Posterior cingulate gyrus (tissue), 11 donors: ENCODE data around the gene DONSON.

ENCODE experiments used
- DNase-seq, 10 donors: peaks; one replicate each; pipeline versions ENCODE4 v3.0.0 to v3.0.0-alpha.2; 2020 to 2021; ENCODE audit warnings: mixed read lengths in 3 of 10
- intact Hi-C: fragments of 100-400 bp; cut with DNase I; formaldehyde crosslinking; loops from one replicate; pipeline ENCODE4 v1.15.1; 2023

Gene DONSON

DNA sequence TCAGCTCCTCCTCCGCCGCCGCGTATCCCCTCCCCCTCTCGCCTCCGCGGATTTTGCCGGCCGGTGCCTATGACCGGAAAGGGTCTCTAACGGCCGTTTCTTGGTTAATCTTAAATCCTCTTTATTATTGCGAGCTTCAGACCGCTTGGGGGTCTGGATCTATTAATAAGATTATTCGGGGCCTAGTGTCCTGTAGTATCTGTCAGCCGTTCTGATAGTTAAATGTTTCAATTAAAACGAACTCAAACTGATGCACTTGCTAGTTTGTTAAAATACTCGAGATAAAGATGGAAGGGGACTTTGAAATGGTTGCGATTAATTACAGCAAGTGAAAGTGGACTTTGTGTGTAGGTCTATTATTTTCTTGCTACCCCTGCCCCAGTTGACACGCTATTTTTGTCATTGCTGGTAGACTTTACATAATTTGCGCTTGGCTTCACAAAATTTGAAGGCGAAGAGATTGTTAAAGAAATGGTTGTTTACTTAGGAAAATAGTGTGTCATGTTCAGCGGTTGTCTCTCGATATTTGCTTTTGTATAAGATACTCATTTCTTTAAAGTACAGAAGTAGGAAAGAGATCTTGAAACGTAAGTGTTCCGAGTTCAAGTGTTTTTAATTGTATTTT, 44.9 kb downstream of the DONSON start:
- peak in 8 of 10 donors; percentile 40 to 93 (median 63) for DNase-seq
- intact Hi-C loops: loop anchor here (2.0 to 5.0 kb wide), 3 partner anchors 44 to 63 kb away; partner anchors contain the start of genes DNAJC28 and DONSON

DNA sequence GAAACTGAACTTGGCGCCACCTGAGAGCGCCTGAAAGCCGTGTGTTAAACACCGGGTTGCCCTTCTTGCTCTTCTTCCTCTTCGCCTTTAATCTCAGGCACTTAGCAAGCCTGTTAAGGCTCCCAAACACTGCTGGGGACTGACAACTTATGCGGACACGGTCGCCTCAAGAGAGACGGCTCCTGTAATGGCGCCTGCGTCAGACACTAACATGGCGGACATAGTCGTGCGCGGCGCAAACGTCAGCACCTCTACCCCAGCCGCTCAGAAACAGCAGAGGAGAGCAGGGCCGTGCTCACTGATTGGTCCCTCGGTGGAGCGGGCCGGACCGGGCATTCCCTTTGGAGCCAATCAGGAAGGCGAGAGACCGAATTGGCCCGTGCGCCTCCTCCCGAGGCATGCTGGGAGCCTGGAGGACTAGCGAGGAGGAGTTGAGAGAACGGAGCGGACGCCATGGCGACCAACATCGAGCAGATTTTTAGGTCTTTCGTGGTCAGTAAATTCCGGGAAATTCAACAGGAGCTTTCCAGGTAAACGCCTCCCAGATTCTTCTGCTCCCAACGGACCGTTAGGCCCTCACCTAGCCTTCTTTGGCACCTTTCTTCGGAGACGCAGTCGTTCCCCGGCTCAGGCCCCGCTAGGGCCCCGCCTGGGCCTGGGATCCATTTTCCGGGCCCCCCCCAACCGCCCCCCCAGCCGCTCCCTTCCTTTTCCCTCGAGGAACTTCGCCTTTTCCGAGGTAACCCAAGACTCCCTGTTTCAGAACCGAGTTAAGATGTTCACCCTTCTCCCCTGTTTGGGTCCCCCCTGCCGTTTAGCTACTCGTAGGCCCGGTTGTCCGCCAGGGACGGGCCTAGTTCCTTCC, 45.6 kb downstream of the DONSON start, which contains the start of gene SON:
Gene SON, plus strand, starts transcription at position 399 of the 865 bp plus-strand sequence. Its CDS starts 55 bp downstream, at position 454.
- peak; percentile 99 to 100 (median 100) for DNase-seq
- intact Hi-C loops: loop anchor here (2.0 to 5.0 kb wide), 3 partner anchors 44 to 62 kb away; partner anchors contain the start of genes DNAJC28 and DONSON

DNA sequence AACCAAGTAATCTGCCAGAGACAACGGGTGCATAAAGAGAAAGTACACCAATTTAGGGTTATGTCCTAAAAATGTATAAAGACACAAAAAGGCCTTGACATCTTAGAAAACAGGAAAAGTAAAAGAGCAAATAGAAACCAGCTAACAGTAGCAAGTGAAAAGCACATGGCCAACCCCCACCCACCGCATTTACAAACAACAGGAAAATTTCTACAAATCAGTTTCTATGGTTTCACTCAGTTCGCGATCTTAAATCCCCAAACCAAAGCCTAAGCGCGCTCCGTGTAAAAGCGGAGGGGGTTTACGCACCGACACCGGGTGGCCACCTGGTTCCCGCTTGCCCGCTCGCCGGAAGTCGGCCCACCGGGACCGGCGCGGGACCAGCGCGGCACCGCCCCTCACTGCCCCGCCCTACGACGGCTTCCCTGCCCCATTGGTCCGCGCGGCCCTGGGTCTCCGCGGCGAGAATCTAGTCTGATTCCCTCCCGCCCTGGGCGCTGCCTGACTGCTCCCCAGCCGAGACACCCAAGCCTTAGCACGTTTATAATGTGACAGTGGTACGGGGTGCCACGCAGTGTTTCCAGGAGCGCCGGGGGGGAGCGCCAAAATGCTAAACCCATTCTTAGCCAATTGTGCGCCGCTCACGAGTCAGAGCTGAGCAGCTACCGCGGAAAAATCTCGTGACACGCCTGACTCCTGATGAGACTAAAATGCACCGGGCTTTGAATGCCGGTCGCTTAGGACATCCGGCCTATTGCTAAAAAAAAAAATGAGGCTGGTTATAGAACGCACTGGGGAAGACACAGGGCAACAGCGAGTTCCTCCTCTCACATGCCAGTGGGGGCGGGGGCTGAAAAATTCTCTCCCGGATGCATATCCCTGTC, 46.5 kb downstream of the DONSON start, which contains the start of gene GART:
Gene GART, minus strand, starts transcription at position 362 of the 884 bp plus-strand sequence. CDS start 2,802 bp downstream, outside the sequence.
- peak; percentile 65 to 97 (median 80) for DNase-seq
- intact Hi-C loops: loop anchor here (2.0 to 5.0 kb wide), 3 partner anchors 45 to 61 kb away; partner anchors contain the start of genes DNAJC28 and DONSON

DNA sequence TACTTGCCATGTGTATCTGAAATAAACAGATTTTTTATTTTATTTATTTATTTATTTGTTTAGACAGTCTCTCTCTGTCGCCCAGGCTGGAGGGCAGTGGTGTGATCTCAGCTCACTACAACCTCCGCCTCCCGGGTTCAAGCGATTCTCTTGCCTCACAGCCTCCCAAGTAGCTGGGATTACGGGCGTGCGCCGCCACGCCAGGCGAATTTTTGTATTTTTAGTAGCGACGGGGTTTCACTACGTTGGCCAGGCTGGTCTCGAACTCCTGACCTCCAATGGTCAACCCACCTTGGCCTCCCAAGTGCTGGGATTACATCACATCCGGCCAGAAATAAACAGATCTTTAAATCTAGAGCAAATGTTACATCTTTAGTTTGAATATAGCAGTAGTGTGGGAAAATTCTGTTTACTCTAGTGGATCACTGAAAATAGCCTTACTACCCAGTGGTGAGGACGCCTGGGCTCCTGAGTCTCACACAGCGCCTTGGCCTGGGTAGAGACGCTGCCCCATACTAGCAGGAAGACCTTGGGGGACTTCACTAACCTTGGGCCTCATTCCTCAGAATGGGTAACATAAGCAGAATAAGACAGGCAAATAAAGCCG, 47.3 kb downstream of the DONSON start:
- intact Hi-C loops: loop anchor here (5.0 kb wide), 2 partner anchors 46 to 49 kb away; partner anchors contain the start of genes DNAJC28 and DONSON
- no peak for DNase-seq

DNA sequence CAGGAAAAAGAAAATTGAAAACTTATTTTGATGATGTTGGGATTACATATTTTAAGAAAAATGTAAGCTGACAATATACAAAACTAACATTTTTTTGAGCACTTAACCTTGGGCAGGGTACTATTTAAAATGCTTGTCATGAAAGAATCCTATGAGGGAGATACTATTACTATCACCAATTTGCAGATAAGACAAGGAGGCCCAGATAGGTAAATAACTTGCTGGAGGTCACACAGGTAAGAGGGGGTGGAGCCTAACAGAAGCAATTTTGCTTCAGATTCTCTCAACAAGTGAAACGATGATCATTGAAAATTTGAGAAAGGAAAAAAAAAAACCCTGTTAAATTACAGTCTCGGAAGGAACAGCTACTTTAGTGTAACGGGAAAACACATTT, 47.8 kb downstream of the DONSON start:
- no peak for DNase-seq
- intact Hi-C loops: loop anchor here (5.0 kb wide), 2 partner anchors 47 to 48 kb away; partner anchors contain the start of genes DNAJC28 and DONSON

DNA sequence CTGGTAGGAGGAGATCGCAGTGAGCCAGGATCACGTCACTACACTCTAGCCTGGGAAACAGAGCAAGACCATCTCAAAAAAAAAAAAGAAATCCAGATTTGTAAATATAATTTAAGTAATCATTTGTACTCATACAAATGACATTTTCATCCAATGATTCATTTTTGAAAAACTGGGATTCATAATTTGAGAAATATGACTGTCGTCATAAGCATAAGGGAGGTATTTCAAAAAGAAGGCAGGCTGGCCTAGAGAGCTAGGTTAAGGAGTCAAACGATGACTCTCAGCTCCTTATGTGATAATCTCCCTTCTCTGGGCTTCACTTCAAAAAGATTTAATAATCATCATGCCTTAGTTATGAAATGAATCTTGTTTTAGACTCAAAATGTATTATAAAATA, 48.9 kb downstream of the DONSON start:
- DNase-seq: no peak
- intact Hi-C loops: loop anchor here (5.0 kb wide), 2 partner anchors 47 to 48 kb away; partner anchors contain the start of genes DNAJC28 and DONSON

DNA sequence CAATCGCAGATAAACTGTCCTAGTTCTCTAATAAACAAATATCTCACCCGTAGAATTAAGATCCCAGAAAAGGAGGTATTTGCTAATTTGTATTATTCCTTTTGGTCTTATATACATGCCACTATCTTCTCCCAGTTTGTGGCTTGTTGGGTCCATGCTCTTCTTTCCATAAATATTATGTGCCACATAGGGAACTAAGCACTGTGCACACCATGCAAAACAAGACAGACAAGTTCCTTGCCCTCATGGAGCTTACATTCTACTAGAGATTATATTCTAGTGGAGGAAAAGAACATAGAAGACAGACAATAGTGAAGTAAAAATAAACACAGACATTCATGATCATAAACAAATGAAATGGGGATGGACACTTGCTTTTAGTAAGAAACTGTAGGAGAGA, 51.3 kb downstream of the DONSON start:
- no peak for DNase-seq
- intact Hi-C loops: no loop called here

DNA sequence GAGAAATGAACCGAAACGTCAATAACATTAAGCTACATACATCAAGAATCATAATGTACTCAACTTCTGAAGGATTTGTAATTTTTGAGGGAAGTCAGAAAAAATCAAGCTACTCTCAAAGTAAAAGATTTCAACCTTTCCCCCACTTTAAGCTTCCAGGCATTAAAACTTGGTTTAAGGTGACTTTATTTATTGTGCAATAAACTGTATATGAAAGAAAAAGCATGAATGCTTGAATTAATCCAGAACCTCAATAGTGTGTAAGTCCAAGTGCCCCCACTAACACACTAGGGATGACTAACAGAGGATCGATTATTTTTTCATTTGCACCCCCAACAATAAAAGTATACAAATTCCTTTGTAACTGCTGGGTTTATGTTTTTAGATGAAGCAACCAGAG, 57.5 kb downstream of the DONSON start:
- no peak for DNase-seq
- intact Hi-C loops: no loop called here
